Lung (tissue), 12 donors: Measurements from ENCODE around the gene FJX1. TPM values are rescaled to one million over a fixed set of nuclear protein-coding genes. Genes with fewer than 3 reads are reported as not detected.

Source experiments
- ATAC-seq: fragments of 200-7000 bp; cut with Tn5 transposase; one replicate; pipeline ENCODE4 v1.9.1; 2020; ENCODE audit warnings: moderate number of reproducible peaks; ENCODE audit not compliant: insufficient read depth, low FRiP score
- DNase-seq, 3 donors: peaks; one replicate each; pipeline ENCODE4 v3.0.0-alpha.2; 2013 to 2017
- H3K27ac ChIP-seq, 2 donors: one replicate each; pipeline ENCODE4 v1.5.1; 2013; ENCODE audit warnings: mild to moderate bottlenecking in 2 of 2, moderate library complexity in 2 of 2, control low read depth in 1 of 2, inconsistent platforms in 1 of 2, low read depth in 1 of 2, low read length in 1 of 2
- H3K27me3 ChIP-seq, 3 donors: one replicate each; pipeline ENCODE4 v1.5.1; 2013; ENCODE audit warnings: low read length in 2 of 3; ENCODE audit not compliant: control insufficient read depth in 3 of 3, insufficient read depth in 3 of 3
- H3K36me3 ChIP-seq, 4 donors: one replicate each; pipeline ENCODE4 v1.5.1; 2013; ENCODE audit warnings: low read length in 4 of 4, mild to moderate bottlenecking in 1 of 4, moderate library complexity in 1 of 4; ENCODE audit not compliant: control insufficient read depth in 4 of 4, insufficient read depth in 4 of 4
- H3K4me1 ChIP-seq, 5 donors: one replicate each; pipeline ENCODE4 v1.5.1; 2013; ENCODE audit warnings: low read length in 5 of 5, mild to moderate bottlenecking in 2 of 5, moderate library complexity in 1 of 5; ENCODE audit not compliant: control insufficient read depth in 5 of 5, insufficient read depth in 5 of 5
- H3K4me3 ChIP-seq: one replicate; pipeline ENCODE4 v1.5.1; 2013; ENCODE audit warnings: mild to moderate bottlenecking, control low read depth, moderate library complexity
- H3K9ac ChIP-seq, 2 donors: one replicate each; pipeline ENCODE4 v1.5.1; 2013; ENCODE audit warnings: low read length in 2 of 2, control low read depth in 1 of 2; ENCODE audit not compliant: insufficient read depth in 1 of 2
- H3K9me3 ChIP-seq, 4 donors: one replicate each; pipeline ENCODE4 v1.5.1; 2013; ENCODE audit warnings: low read length in 3 of 4, mild to moderate bottlenecking in 1 of 4, moderate library complexity in 1 of 4; ENCODE audit not compliant: control insufficient read depth in 4 of 4, insufficient read depth in 3 of 4
- CTCF ChIP-seq: IDR thresholded peaks from 2 replicates; pipeline ENCODE4 v1.5.1; 2012; ENCODE audit warnings: mild to moderate bottlenecking; ENCODE audit errors: control extremely low read depth, extremely low read depth
- WGBS, 2 donors: extraction: QIAGEN DNeasy Blood & Tissue Kit; methylation state at CpG; one replicate each; pipeline ENCODE4 v1.1.7; 2013; 5-methylcytosine and 5-hydroxymethylcytosine counted together
- polyA plus RNA-seq, 2 donors: library from polyadenylated mRNA; stranded (reverse); fragments of 200-250 nt; gene quantifications; one replicate each; pipeline ENCODE4 v1.2.1, GENCODE V29; 2013
- total RNA-seq, 2 donors: library from RNA; depleted of rRNA in 1 of 2; stranded (reverse); fragments of >200 nt in 1 of 2; gene quantifications; one replicate each; pipeline ENCODE4 v1.2.1, GENCODE V29; 2014 to 2021
- donor health status: control.
- donor health status: control.
- donor health status: Bipolar disorder and iron deficiency.
- donor health status: healthy.
- donor health status: DM: yes; HTN: yes; CAD: no.

FJX1 gene
- total and polyA plus RNA-seq, 4 donors = 2.9 to 7.7 (median 3.5) TPM

- Histone ChIP-seq H3K27ac (no peak overlapping the region), H3K9ac (no peak overlapping the region), H3K36me3 (no peaks in the 10 kb centered on the region), H3K4me3 (no peak overlapping the region), H3K27me3 (no peaks in the 10 kb centered on the region), H3K4me1 (no peaks in the 10 kb centered on the region), H3K9me3 (no peaks in the 10 kb centered on the region)
- WGBS, 2 donors = 72 to 86% methylated on average over 9 of the region's 9 CpGs
- TF ChIP-seq CTCF = no peak
- ATAC-seq (no peak), DNase-seq (peak in 1 of 3 donors; percentile 11)
Measured at GRCh38 chr11:35639591-35640179, 21.4 kb downstream of the FJX1 start.

GRCh38 chr11:35641171-35641897, 23.1 kb downstream of the FJX1 start:
- H3K4me3 ChIP-seq = no peak overlapping the region
- 63 to 74% methylated on average over 6 of the region's 6 CpGs for WGBS, 2 donors
- H3K36me3 ChIP-seq = no peaks in the 10 kb centered on the region
- H3K9me3 ChIP-seq = no peaks in the 10 kb centered on the region
- no peaks in the 10 kb centered on the region for H3K4me1 ChIP-seq
- no peak for ATAC-seq
- no peak overlapping the region for H3K27ac ChIP-seq
- H3K9ac ChIP-seq = no peak overlapping the region
- H3K27me3 ChIP-seq = no peaks in the 10 kb centered on the region
- TF ChIP-seq CTCF = no peak
- DNase-seq = no peak

DNA sequence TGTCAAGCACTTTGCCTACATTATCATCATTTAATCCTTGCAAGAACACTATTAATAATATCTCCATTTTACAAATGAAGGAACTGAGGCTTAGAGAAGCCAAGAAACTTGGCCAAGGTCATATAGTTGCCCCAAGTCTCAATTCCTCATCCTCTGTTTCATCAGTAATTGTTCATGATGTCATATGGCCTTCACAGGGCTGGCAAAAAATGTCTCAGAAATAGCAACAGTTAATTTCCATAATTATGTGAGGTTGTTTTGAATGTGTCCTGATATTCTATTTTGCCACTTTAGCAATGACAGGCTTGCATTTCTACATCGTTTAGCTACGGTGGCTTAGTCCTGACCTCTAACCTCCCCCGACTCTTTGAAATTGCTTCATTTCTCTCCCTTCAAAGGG, 23.7 kb downstream of the FJX1 start:
- Histone ChIP-seq H3K27ac (no peak overlapping the region), H3K9me3 (no peaks in the 10 kb centered on the region), H3K4me3 (no peak overlapping the region), H3K4me1 (no peaks in the 10 kb centered on the region), H3K27me3 (no peaks in the 10 kb centered on the region), H3K9ac (no peak overlapping the region), H3K36me3 (no peaks in the 10 kb centered on the region)
- ATAC-seq (no peak), DNase-seq (no peak)
- 87% methylated on average over 3 of the region's 3 CpGs for WGBS, 2 donors
- TF ChIP-seq CTCF = no peak
